OCI-LY1 (cell line): ENCODE data around the gene C11orf21.

Experiments
- H2AFZ ChIP-seq: fragments of 200-600 bp; sonication (generic), shearing (Covaris generic); 2 replicates; pipeline ENCODE4 v1.6.0; 2014; ENCODE audit warnings: antibody characterized with exemption, mild to moderate bottlenecking, low read length
- H3F3A ChIP-seq: fragments of 200-600 bp; sonication (generic), shearing (Covaris generic); 2 replicates; pipeline ENCODE4 v1.6.0; 2014; ENCODE audit warnings: mild to moderate bottlenecking, antibody characterized with exemption, low read length, moderate library complexity; ENCODE audit not compliant: insufficient read depth
- H3K27ac ChIP-seq: fragments of 200-600 bp; sonication (generic); 2 replicates; pipeline ENCODE4 v1.5.1; 2014; ENCODE audit warnings: low read length, mixed run types, mild to moderate bottlenecking, low read depth; ENCODE audit not compliant: poor library complexity, severe bottlenecking
- H3K27me3 ChIP-seq: fragments of 200-600 bp; sonication (generic); 2 replicates; pipeline ENCODE4 v1.6.0; 2014; ENCODE audit warnings: antibody characterized with exemption, mild to moderate bottlenecking, low read length, moderate library complexity; ENCODE audit not compliant: insufficient read depth
- H3K36me3 ChIP-seq: fragments of 200-600 bp; sonication (generic); 2 replicates; pipeline ENCODE4 v1.6.1; 2014; ENCODE audit warnings: mild to moderate bottlenecking, antibody characterized with exemption, low read length, moderate library complexity, mixed read lengths; ENCODE audit not compliant: insufficient read depth
- H3K4me1 ChIP-seq: fragments of 200-600 bp; sonication (generic); 2 replicates; pipeline ENCODE4 v1.5.1; 2014; ENCODE audit warnings: mild to moderate bottlenecking, low read length, moderate library complexity; ENCODE audit not compliant: insufficient read depth, severe bottlenecking
- H3K4me2 ChIP-seq: fragments of 200-600 bp; sonication (generic), shearing (Covaris generic); 2 replicates; pipeline ENCODE4 v1.6.1; 2014; ENCODE audit warnings: low read length
- H3K4me3 ChIP-seq: fragments of 200-600 bp; sonication (generic); 2 replicates; pipeline ENCODE4 v1.5.1; 2014; ENCODE audit warnings: low read length, low read depth, mild to moderate bottlenecking, mixed read lengths; ENCODE audit not compliant: poor library complexity, severe bottlenecking
- H3K79me2 ChIP-seq: fragments of 200-600 bp; shearing (Covaris generic); 2 replicates; pipeline ENCODE4 v1.6.1; 2016; ENCODE audit warnings: mixed run types, low read length, mixed read lengths; ENCODE audit not compliant: insufficient read depth
- H3K9ac ChIP-seq: fragments of 200-600 bp; sonication (generic), shearing (Covaris generic); 2 replicates; pipeline ENCODE4 v1.6.1; 2014; ENCODE audit warnings: mild to moderate bottlenecking, low read length, mixed read lengths
- H3K9me2 ChIP-seq: fragments of 200-600 bp; sonication (generic), shearing (Covaris generic); 2 replicates; pipeline ENCODE4 v1.6.1; 2014; ENCODE audit warnings: low read depth, mild to moderate bottlenecking, low read length, mixed read lengths
- H3K9me3 ChIP-seq: fragments of 200-600 bp; shearing (Covaris generic); 2 replicates; pipeline ENCODE4 v1.6.1; 2014; ENCODE audit warnings: low read length, mixed read lengths
- H4K20me1 ChIP-seq: fragments of 200-600 bp; sonication (generic), shearing (Covaris generic); 2 replicates; pipeline ENCODE4 v1.6.0; 2016; ENCODE audit warnings: mild to moderate bottlenecking, low read length; ENCODE audit not compliant: insufficient read depth
- CTCF ChIP-seq: fragments of 200-600 bp; sonication (generic), shearing (Covaris generic); IDR thresholded peaks from 2 replicates; pipeline ENCODE4 v1.5.1; 2017; ENCODE audit warnings: mild to moderate bottlenecking, antibody characterized with exemption, low read length, moderate library complexity, mixed read lengths
- EZH2 ChIP-seq: fragments of 200-600 bp; sonication (generic), shearing (Covaris generic); IDR thresholded peaks from 2 replicates; pipeline ENCODE4 v1.8.0; 2017; ENCODE audit warnings: borderline replicate concordance, mixed run types, mild to moderate bottlenecking, antibody characterized with exemption, low read length, moderate library complexity, mixed read lengths

The C11orf21 gene

GRCh38 chr11:2346586-2347307 lies 45.0 kb upstream of the C11orf21 start:
- no peak overlapping the region for H3K4me2 ChIP-seq
- H3K27me3 ChIP-seq, result peaks cover 11% of the 10 kb centered on the region; the same call in 1 of the 2 replicates
- no peak overlapping the region for H3K4me3 ChIP-seq
- no peaks in the 10 kb centered on the region for H3K79me2 ChIP-seq
- no peaks in the 10 kb centered on the region for H4K20me1 ChIP-seq
- H3K9me2 ChIP-seq, result no peaks in the 10 kb centered on the region
- H3K9me3 ChIP-seq, result no peaks in the 10 kb centered on the region
- TF ChIP-seq CTCF (no peak), EZH2 (no peak)
- no peak overlapping the region for H3K9ac ChIP-seq
- H3F3A ChIP-seq, result no peaks in the 10 kb centered on the region
- no peak overlapping the region for H3K27ac ChIP-seq
- H3K36me3 ChIP-seq, result no peaks in the 10 kb centered on the region; the same call in 1 of the 2 replicates
- no peaks in the 10 kb centered on the region for H3K4me1 ChIP-seq
- H2AFZ ChIP-seq, result no peak overlapping the region

- H3K9ac ChIP-seq, result no peak overlapping the region
- no peak overlapping the region for H3K27ac ChIP-seq
- H3K27me3 ChIP-seq, result peaks cover 8% of the 10 kb centered on the region; the same call in 1 of the 2 replicates
- no peaks in the 10 kb centered on the region for H3K79me2 ChIP-seq
- no peak overlapping the region for H3K4me2 ChIP-seq
- no peaks in the 10 kb centered on the region for H3K9me2 ChIP-seq
- no peak overlapping the region for H3K4me3 ChIP-seq
- H3F3A ChIP-seq, result no peaks in the 10 kb centered on the region
- no peak overlapping the region for H2AFZ ChIP-seq
- H3K4me1 ChIP-seq, result no peaks in the 10 kb centered on the region
- H4K20me1 ChIP-seq, result no peaks in the 10 kb centered on the region
- H3K36me3 ChIP-seq, result no peaks in the 10 kb centered on the region; the same call in 1 of the 2 replicates
- no peaks in the 10 kb centered on the region for H3K9me3 ChIP-seq
- TF ChIP-seq EZH2 (no peak), CTCF (no peak)
Observed at GRCh38 chr11:2346014-2346413, 44.3 kb upstream of the C11orf21 start.

GRCh38 chr11:2345050-2345449 lies 43.3 kb upstream of the C11orf21 start:
- Histone ChIP-seq H3K27ac (no peak overlapping the region), H3F3A (no peaks in the 10 kb centered on the region), H3K79me2 (no peaks in the 10 kb centered on the region), H3K4me1 (no peaks in the 10 kb centered on the region), H2AFZ (no peak overlapping the region), H3K9me2 (no peaks in the 10 kb centered on the region), H3K9me3 (no peaks in the 10 kb centered on the region), H3K9ac (no peak overlapping the region), H3K4me2 (no peak overlapping the region), H4K20me1 (no peaks in the 10 kb centered on the region), H3K36me3 (no peaks in the 10 kb centered on the region; the same call in 1 of the 2 replicates), H3K4me3 (no peak overlapping the region), H3K27me3 (peaks cover 5% of the 10 kb centered on the region; the same call in 1 of the 2 replicates)
- TF ChIP-seq CTCF, result no peak
- TF ChIP-seq EZH2, result no peak
